ENCODE data around the gene SVIP.

GRCh38 chr11:22779850-22780249, 49.8 kb downstream of the SVIP start:
- TF ChIP-seq, protein P1, sequence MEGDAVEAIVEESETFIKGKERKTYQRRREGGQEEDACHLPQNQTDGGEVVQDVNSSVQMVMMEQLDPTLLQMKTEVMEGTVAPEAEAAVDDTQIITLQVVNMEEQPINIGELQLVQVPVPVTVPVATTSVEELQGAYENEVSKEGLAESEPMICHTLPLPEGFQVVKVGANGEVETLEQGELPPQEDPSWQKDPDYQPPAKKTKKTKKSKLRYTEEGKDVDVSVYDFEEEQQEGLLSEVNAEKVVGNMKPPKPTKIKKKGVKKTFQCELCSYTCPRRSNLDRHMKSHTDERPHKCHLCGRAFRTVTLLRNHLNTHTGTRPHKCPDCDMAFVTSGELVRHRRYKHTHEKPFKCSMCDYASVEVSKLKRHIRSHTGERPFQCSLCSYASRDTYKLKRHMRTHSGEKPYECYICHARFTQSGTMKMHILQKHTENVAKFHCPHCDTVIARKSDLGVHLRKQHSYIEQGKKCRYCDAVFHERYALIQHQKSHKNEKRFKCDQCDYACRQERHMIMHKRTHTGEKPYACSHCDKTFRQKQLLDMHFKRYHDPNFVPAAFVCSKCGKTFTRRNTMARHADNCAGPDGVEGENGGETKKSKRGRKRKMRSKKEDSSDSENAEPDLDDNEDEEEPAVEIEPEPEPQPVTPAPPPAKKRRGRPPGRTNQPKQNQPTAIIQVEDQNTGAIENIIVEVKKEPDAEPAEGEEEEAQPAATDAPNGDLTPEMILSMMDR (conservative IDR thresholded peaks at IDR 0.05; ENCODE audit: low read depth, low read length) = no peak
- TF ChIP-seq EZH2 (IDR thresholded peaks at IDR 0.05; ENCODE audit: borderline replicate concordance, low read depth, low read length, poor library complexity, severe bottlenecking) = no peak

Data from A673 (cell line).